ENCODE data around the gene IL1RAP.

- TF ChIP-seq CTCF (IDR thresholded peaks at IDR 0.05) (no peak), ZFX (IDR thresholded peaks at IDR 0.05; ENCODE audit: borderline replicate concordance) (no peak)
Observed at GRCh38 chr3:190597291-190597690, 83.4 kb downstream of the IL1RAP start.
